HFF-Myc (cell line): ENCODE results near the gene OR1K1.
"Not testable (repeated sequence)": the region's sequence is repeated elsewhere in the genome, so short reads cannot be mapped to it uniquely, and the experiment has no call there.

Source experiments
- DNase-seq: peaks from one replicate; pipeline ENCODE4 v3.0.0-alpha.2; 2011; ENCODE audit warnings: low read depth; ENCODE audit errors: extremely low read depth
- H3K4me3 ChIP-seq: replicated peaks from 2 replicates; pipeline ENCODE4 v1.5.1; 2011; ENCODE audit warnings: low read depth, mild to moderate bottlenecking, control low read depth, low read length
- CTCF ChIP-seq: IDR thresholded peaks from 2 replicates; pipeline ENCODE4 v1.5.1; 2012; ENCODE audit warnings: mild to moderate bottlenecking, low read depth, low read length, control low read depth; ENCODE audit errors: missing control alignments

OR1K1 gene

GRCh38 chr9:122832194-122832593 lies 32.3 kb downstream of the OR1K1 start:
- H3K4me3 ChIP-seq = no peak overlapping the region
- DNase-seq = no peak
- no peak for TF ChIP-seq CTCF

GRCh38 chr9:122835313-122835731 lies 35.4 kb downstream of the OR1K1 start:
- DNase-seq = no peak
- H3K4me3 ChIP-seq = no peak overlapping the region
- no peak for TF ChIP-seq CTCF

- TF ChIP-seq CTCF = no peak
- no peak for DNase-seq
Observed at GRCh38 chr9:122837266-122837850, 37.4 kb downstream of the OR1K1 start.

GRCh38 chr9:122838441-122838840 lies 38.5 kb downstream of the OR1K1 start:
- not testable (repeated sequence) for H3K4me3 ChIP-seq, DNase-seq

More at GRCh38 chr9:122837266-122837850, 37.4 kb downstream of the OR1K1 start:
- H3K4me3 ChIP-seq = no peak overlapping the region

- TF ChIP-seq CTCF = no peak
- no peak for DNase-seq
Observed at GRCh38 chr9:122841501-122841900, 41.6 kb downstream of the OR1K1 start.

GRCh38 chr9:122844137-122844536 lies 44.2 kb downstream of the OR1K1 start:
- no peak overlapping the region for H3K4me3 ChIP-seq
- no peak for DNase-seq
- TF ChIP-seq CTCF = no peak

More at GRCh38 chr9:122841501-122841900, 41.6 kb downstream of the OR1K1 start:
- H3K4me3 ChIP-seq = no peak overlapping the region

GRCh38 chr9:122845116-122845515 lies 45.2 kb downstream of the OR1K1 start:
- H3K4me3 ChIP-seq = no peak overlapping the region
- TF ChIP-seq CTCF = no peak
- no peak for DNase-seq
